Cardiac fibroblast (primary cell): Measurements from ENCODE around the gene CCDC6.

ENCODE experiments used
- DNase-seq, 2 donors: peaks; one replicate each; pipeline versions ENCODE4 v3.0.0 to v3.0.0-alpha.2; 2010; ENCODE audit warnings: low read depth in 2 of 2
- H3K4me3 ChIP-seq, 2 donors: replicated peaks in 1 of 2; 1 replicate in 1 of 2; 2 replicates in 1 of 2; pipeline ENCODE4 v1.5.1; 2011; ENCODE audit warnings: low read depth in 2 of 2, low read length in 2 of 2, mild to moderate bottlenecking in 2 of 2, moderate library complexity in 1 of 2
- CTCF ChIP-seq: IDR thresholded peaks from one replicate; pipeline ENCODE4 v1.5.1; 2011; ENCODE audit warnings: low read depth, mild to moderate bottlenecking, low read length, inconsistent platforms

The CCDC6 gene

GRCh38 chr10:59892697-59893096, 13.7 kb downstream of the CCDC6 start:
- TF ChIP-seq CTCF, result no peak
- no peak for DNase-seq
- no peak overlapping the region for H3K4me3 ChIP-seq

DNA sequence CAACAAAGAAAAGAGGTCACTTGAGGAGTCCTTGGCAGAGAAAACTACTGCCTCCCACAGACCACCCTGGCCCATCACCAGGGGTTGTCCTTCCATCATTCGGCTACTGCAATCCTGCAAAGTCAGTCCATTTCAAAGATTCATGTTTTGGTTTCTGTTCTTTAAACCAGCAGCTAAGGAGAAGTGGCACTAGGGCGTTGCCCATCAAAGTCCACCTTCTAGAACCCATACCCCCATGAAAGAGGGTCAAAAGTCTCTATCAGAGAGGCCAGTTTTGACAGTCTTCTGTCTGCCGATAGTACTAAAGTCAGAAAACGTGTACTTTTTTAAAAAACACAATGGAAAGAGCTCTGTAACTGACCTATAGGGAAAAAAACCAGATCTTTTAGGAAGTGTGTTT, 14.4 kb downstream of the CCDC6 start:
- no peak for TF ChIP-seq CTCF
- H3K4me3 ChIP-seq, result no peak overlapping the region
- no peak for DNase-seq

DNA sequence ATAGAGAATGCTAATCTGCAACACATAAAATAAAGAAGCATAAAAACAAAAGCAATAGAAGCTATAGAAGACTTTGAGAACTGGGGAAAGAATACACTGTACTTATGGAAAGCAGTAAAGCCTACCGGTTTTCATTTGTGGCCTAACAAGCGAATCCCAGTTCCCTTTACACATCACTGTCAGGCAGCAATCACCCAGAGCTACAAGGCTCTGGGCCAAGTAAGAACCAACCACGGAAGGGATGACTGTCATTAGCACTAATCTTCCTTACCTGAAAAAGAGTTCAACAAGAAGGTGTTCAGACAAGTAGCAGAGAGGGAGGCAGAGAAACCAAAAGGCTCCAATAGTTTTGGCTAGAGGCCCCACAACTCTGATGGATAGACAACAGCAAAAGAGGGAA, 15.0 kb downstream of the CCDC6 start:
- DNase-seq, result no peak
- TF ChIP-seq CTCF, result no peak
- no peak overlapping the region for H3K4me3 ChIP-seq

DNA sequence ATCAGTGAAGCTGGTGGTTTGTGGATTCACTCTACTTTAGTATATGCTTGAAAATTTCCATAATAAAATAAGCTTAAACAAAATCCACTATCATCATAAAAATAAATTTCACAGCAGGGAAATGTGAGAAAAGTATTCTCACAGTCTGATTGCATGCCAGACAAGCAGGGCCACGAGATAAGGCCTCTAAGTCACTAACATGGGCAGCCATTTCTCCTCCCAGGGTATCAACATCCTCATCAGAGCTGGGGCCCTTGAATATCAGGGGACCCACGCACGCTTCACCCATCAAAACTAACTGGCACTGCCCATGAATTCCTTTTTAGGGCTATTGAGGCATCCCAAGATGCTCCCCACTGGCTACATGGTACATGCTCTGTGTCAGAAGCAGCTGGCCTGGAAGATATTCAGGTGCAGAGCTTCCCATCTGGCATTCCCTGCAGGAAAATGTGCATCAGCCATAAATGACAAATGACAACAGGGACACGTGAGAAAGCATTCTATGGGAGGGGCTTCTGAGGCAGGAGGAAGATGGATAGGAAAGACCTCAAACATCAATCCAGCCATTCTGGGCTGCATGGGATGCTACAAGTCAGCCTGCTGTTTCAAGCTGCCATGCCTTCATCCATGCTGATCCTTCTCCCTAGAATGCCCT, 17.4 kb downstream of the CCDC6 start:
- no peak for TF ChIP-seq CTCF
- H3K4me3 ChIP-seq, result no peak overlapping the region
- no peak for DNase-seq

DNA sequence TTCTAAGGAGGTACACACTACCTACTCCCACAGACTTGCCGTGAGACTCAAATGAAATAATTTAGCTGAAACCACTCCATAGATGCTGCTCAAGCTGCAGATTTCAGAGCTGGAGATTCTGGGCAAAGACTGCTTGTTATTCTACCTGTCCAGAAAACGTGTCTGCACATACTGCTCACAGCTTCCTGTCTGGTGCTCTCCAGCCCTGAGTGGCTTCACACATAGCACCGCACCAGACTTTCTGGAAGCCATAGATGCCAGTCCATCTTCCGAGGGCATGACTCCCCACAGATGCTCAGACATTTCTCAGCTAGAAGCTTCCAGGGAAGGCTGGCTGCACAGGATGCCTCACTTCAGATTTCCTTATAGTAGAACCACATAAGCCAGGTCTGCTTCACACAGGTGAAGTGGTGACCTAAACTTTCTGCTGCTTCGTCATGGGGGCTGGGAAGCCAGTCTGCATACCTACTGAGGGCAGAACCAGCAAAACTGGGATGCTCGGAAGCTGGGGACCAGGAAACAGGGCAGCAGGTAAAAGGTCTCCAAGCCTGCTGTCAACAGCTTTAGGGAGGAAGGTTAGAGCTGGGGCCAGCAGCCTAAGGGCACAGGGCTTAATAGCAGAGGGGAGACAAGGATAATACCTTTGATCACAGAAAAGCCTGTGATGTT, 18.2 kb downstream of the CCDC6 start:
- TF ChIP-seq CTCF, result no peak
- no peak overlapping the region for H3K4me3 ChIP-seq
- no peak for DNase-seq

GRCh38 chr10:59887006-59887405, 19.4 kb downstream of the CCDC6 start:
- no peak for TF ChIP-seq CTCF
- peak in 1 of 2 donors; percentile 20 for DNase-seq

More at GRCh38 chr10:59887006-59887405, 19.4 kb downstream of the CCDC6 start:
- H3K4me3 ChIP-seq, result no peak overlapping the region
